ENCODE measurements around the gene STX3. TPM values are rescaled to one million over a fixed set of nuclear protein-coding genes. Genes with fewer than 3 reads are reported as not detected.
"Not testable (repeated sequence)": the region's sequence is repeated elsewhere in the genome, so short reads cannot be mapped to it uniquely, and the experiment has no call there.

Gene STX3
- polyA plus RNA-seq, 4 donors, result 34.9 to 91.8 (median 60.8) TPM

GRCh38 chr11:59813364-59813763 lies 58.2 kb downstream of the STX3 start:
- DNase-seq (no peak), FAIRE-seq (no peak)
- Histone ChIP-seq H3K4me1 (ENCODE audit: control insufficient read depth in 3 of 3, insufficient read depth in 2 of 3, low read depth in 1 of 3, low read length in 2 of 3) (peaks cover 0 to 7% (median 0%) of the 10 kb centered on the region in 3 donors), H3K36me3 (ENCODE audit: control insufficient read depth in 3 of 3, insufficient read depth in 2 of 3, low read depth in 1 of 3, low read length in 3 of 3) (no peaks in the 10 kb centered on the region), H3K4me3 (ENCODE audit: low read depth in 1 of 3, low read length in 3 of 3) (no peak overlapping the region), H3K9me3 (ENCODE audit: control insufficient read depth in 2 of 2, insufficient read depth in 1 of 2, low read depth in 1 of 2, low read length in 1 of 2) (no peaks in the 10 kb centered on the region), H3K27ac (ENCODE audit: low read depth in 1 of 3, low read length in 2 of 3) (no peak overlapping the region), H3K27me3 (ENCODE audit: control insufficient read depth in 3 of 3, insufficient read depth in 3 of 3, low read length in 3 of 3) (no peaks in the 10 kb centered on the region)
- 88 to 96% (median 95%) methylated on average over 1 of the region's 1 CpG for WGBS, 3 donors

DNA sequence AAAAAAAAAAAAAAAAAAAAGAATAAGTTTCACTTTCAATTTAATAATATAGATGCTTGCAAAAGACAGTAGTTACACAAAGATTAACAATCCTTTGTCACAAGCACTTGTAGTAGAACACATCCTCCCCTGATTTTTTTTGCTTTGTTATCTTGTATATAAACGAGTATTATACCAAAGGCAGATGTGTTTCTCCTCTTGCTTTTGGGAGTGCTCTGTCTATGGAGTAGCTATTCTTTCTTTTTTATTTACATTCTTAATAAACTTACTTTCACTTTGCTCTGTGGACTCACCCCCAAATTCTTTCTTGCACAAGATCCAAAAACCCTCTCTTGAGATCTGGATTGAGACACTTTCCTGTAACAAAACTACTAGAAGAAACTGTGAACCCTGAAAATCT lies 58.8 kb downstream of the STX3 start:
- DNase-seq, result no peak
- no peaks in the 10 kb centered on the region for H3K9me3 ChIP-seq (ENCODE audit: control insufficient read depth in 2 of 2, insufficient read depth in 1 of 2, low read depth in 1 of 2, low read length in 1 of 2)
- WGBS, 3 donors, result 26 to 28% (median 26%) methylated on average over 1 of the region's 1 CpG
- H3K4me3 ChIP-seq (ENCODE audit: low read depth in 1 of 3, low read length in 3 of 3), result no peak overlapping the region
- H3K27me3 ChIP-seq (ENCODE audit: control insufficient read depth in 3 of 3, insufficient read depth in 3 of 3, low read length in 3 of 3), result no peaks in the 10 kb centered on the region
- no peak for FAIRE-seq
- no peak overlapping the region for H3K27ac ChIP-seq (ENCODE audit: low read depth in 1 of 3, low read length in 2 of 3)
- peaks cover 0 to 7% (median 0%) of the 10 kb centered on the region in 3 donors for H3K4me1 ChIP-seq (ENCODE audit: control insufficient read depth in 3 of 3, insufficient read depth in 2 of 3, low read depth in 1 of 3, low read length in 2 of 3)
- no peaks in the 10 kb centered on the region for H3K36me3 ChIP-seq (ENCODE audit: control insufficient read depth in 3 of 3, insufficient read depth in 2 of 3, low read depth in 1 of 3, low read length in 3 of 3)

DNA sequence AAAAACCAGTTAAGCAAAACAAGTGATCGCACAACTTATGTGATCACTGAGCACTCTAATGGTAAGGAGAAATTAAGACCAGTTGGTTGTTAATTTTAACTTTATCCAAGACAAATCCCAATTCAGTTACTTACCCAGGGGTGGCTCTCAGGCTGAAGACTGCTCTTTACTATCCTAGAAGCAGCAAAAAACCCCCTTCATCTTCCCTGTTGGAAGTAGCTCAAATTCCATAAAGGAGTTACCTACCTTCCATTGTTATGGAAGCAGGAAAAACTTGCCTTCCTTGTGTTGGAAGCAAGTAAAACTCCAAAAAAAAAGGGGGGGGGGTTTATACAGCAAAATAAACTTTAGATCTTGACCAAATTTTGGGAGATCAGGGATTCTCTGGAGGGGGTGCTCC lies 60.6 kb downstream of the STX3 start:
- H3K9me3 ChIP-seq (ENCODE audit: control insufficient read depth in 2 of 2, insufficient read depth in 1 of 2, low read depth in 1 of 2, low read length in 1 of 2), result no peaks in the 10 kb centered on the region
- no peak for FAIRE-seq
- 81 to 92% (median 84%) methylated on average over 1 of the region's 1 CpG for WGBS, 3 donors

DNA sequence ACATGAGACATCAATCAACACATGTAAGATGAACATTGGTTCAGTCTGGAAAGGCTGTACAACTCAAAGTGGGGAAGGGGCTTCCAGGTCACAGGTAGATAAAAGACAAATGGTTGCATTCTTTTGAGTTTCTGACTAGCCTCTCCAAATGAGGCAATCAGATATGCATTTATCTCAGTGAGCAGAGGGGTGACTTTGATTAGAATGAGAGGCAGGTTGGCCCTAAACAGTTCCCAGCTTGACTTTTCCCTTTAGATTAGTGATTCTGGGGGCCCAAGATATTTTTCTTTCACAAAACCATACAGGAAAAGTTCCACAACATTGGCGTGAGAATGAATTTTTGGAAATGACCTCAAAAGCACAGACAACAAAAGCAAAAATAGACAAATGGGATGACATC lies 61.3 kb downstream of the STX3 start:
- whole genome bisulfite sequencing, 3 donors, result 76 to 97% (median 84%) methylated on average over 1 of the region's 1 CpG

More for the DNA sequence above, 60.6 kb downstream of the STX3 start:
- H3K36me3 ChIP-seq (ENCODE audit: control insufficient read depth in 3 of 3, insufficient read depth in 2 of 3, low read depth in 1 of 3, low read length in 3 of 3), result no peaks in the 10 kb centered on the region
- peaks cover 0 to 3% (median 0%) of the 10 kb centered on the region in 3 donors for H3K4me1 ChIP-seq (ENCODE audit: control insufficient read depth in 3 of 3, insufficient read depth in 2 of 3, low read depth in 1 of 3, low read length in 2 of 3)
- H3K27ac ChIP-seq (ENCODE audit: low read depth in 1 of 3, low read length in 2 of 3), result no peak overlapping the region
- DNase-seq, result no peak
- no peaks in the 10 kb centered on the region for H3K27me3 ChIP-seq (ENCODE audit: control insufficient read depth in 3 of 3, insufficient read depth in 3 of 3, low read length in 3 of 3)
- H3K4me3 ChIP-seq (ENCODE audit: low read depth in 1 of 3, low read length in 3 of 3), result no peak overlapping the region

GRCh38 chr11:59818572-59818971 lies 63.4 kb downstream of the STX3 start:
- Histone ChIP-seq H3K27ac (ENCODE audit: low read depth in 1 of 3, low read length in 2 of 3) (no peak overlapping the region), H3K4me3 (ENCODE audit: low read depth in 1 of 3, low read length in 3 of 3) (no peak overlapping the region), H3K36me3 (ENCODE audit: control insufficient read depth in 3 of 3, insufficient read depth in 2 of 3, low read depth in 1 of 3, low read length in 3 of 3) (no peaks in the 10 kb centered on the region), H3K27me3 (ENCODE audit: control insufficient read depth in 3 of 3, insufficient read depth in 3 of 3, low read length in 3 of 3) (no peaks in the 10 kb centered on the region), H3K4me1 (ENCODE audit: control insufficient read depth in 3 of 3, insufficient read depth in 2 of 3, low read depth in 1 of 3, low read length in 2 of 3) (no peaks in the 10 kb centered on the region), H3K9me3 (ENCODE audit: control insufficient read depth in 2 of 2, insufficient read depth in 1 of 2, low read depth in 1 of 2, low read length in 1 of 2) (no peaks in the 10 kb centered on the region)
- DNase-seq (no peak), FAIRE-seq (no peak)
- WGBS, 3 donors, result 66 to 86% (median 73%) methylated on average over 4 of the region's 4 CpGs

More for the DNA sequence above, 61.3 kb downstream of the STX3 start:
- not testable (repeated sequence) for FAIRE-seq; H3K4me1 ChIP-seq (ENCODE audit: control insufficient read depth in 3 of 3, insufficient read depth in 2 of 3, low read depth in 1 of 3, low read length in 2 of 3); H3K4me3 ChIP-seq (ENCODE audit: low read depth in 1 of 3, low read length in 3 of 3); DNase-seq; H3K27ac ChIP-seq (ENCODE audit: low read depth in 1 of 3, low read length in 2 of 3); H3K27me3 ChIP-seq (ENCODE audit: control insufficient read depth in 3 of 3, insufficient read depth in 3 of 3, low read length in 3 of 3); H3K36me3 ChIP-seq (ENCODE audit: control insufficient read depth in 3 of 3, insufficient read depth in 2 of 3, low read depth in 1 of 3, low read length in 3 of 3); H3K9me3 ChIP-seq (ENCODE audit: control insufficient read depth in 2 of 2, insufficient read depth in 1 of 2, low read depth in 1 of 2, low read length in 1 of 2)

DNA sequence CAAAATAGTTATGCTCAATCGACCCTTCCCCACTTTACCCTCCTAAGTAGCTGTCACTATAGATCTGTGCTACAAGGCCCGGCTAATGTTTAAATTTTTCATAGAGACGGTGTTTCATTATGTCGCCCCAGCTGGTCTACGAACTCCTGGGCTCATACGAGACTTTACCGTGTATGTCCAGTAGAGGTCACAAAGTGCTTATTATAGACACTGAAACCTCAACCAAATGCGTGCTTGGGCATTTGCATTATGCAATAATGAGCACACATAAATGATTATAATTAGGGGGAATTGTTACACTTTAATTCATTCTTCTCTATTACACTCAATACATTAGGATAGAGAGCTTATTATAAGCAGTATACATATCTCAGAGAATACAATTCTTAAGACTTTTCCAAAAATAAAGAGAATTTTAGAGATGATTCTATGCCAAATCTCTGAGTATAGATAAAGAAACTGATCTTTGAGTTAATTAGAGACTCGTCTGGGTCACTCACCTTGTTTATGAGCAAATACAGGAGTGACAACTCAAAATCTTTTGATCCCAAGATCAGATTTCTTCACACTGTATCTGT lies 67.9 kb downstream of the STX3 start:
- FAIRE-seq (no peak), DNase-seq (peak; percentile 73 to 76)
- WGBS, 3 donors, result 6 to 8% (median 8%) methylated on average over 9 of the region's 9 CpGs
- H3K4me1 ChIP-seq (ENCODE audit: control insufficient read depth in 3 of 3, insufficient read depth in 2 of 3, low read depth in 1 of 3, low read length in 2 of 3), result no peaks in the 10 kb centered on the region
- no peaks in the 10 kb centered on the region for H3K9me3 ChIP-seq (ENCODE audit: control insufficient read depth in 2 of 2, insufficient read depth in 1 of 2, low read depth in 1 of 2, low read length in 1 of 2)
- no peaks in the 10 kb centered on the region for H3K27me3 ChIP-seq (ENCODE audit: control insufficient read depth in 3 of 3, insufficient read depth in 3 of 3, low read length in 3 of 3)
- H3K27ac ChIP-seq (ENCODE audit: low read depth in 1 of 3, low read length in 2 of 3), result no peak overlapping the region
- no peak overlapping the region for H3K4me3 ChIP-seq (ENCODE audit: low read depth in 1 of 3, low read length in 3 of 3)
- no peaks in the 10 kb centered on the region for H3K36me3 ChIP-seq (ENCODE audit: control insufficient read depth in 3 of 3, insufficient read depth in 2 of 3, low read depth in 1 of 3, low read length in 3 of 3)

- DNase-seq (no peak), FAIRE-seq (no peak)
- no peaks in the 10 kb centered on the region for H3K27me3 ChIP-seq (ENCODE audit: control insufficient read depth in 3 of 3, insufficient read depth in 3 of 3, low read length in 3 of 3)
- H3K27ac ChIP-seq (ENCODE audit: low read depth in 1 of 3, low read length in 2 of 3), result no peak overlapping the region
- H3K4me1 ChIP-seq (ENCODE audit: control insufficient read depth in 3 of 3, insufficient read depth in 2 of 3, low read depth in 1 of 3, low read length in 2 of 3), result no peaks in the 10 kb centered on the region
- H3K36me3 ChIP-seq (ENCODE audit: control insufficient read depth in 3 of 3, insufficient read depth in 2 of 3, low read depth in 1 of 3, low read length in 3 of 3), result no peaks in the 10 kb centered on the region
- H3K9me3 ChIP-seq (ENCODE audit: control insufficient read depth in 2 of 2, insufficient read depth in 1 of 2, low read depth in 1 of 2, low read length in 1 of 2), result no peaks in the 10 kb centered on the region
- H3K4me3 ChIP-seq (ENCODE audit: low read depth in 1 of 3, low read length in 3 of 3), result no peak overlapping the region
- WGBS, 3 donors, result 74 to 87% (median 75%) methylated on average over 3 of the region's 3 CpGs
Measured at GRCh38 chr11:59829358-59829757, 74.2 kb downstream of the STX3 start.

DNA sequence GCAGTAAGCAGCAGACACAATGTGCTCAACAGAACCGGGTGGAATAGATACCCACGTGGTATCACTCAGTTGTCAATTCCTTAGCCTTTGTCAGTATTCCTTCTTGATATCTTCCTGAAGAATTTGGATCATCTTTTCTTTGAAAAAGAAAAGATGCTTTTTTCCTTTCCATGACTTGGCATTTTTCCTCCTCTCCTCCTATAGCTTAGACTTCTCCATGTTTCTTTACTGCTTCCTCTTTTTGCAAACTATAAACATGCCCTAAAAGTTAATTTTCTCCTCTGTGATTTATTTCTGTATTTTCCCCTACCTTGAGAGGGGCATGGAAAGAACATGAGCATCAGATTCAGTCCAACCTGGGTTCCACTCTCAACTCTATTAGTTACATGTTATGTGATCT lies 78.4 kb downstream of the STX3 start:
- no peaks in the 10 kb centered on the region for H3K36me3 ChIP-seq (ENCODE audit: control insufficient read depth in 3 of 3, insufficient read depth in 2 of 3, low read depth in 1 of 3, low read length in 3 of 3)
- FAIRE-seq (no peak), DNase-seq (no peak)
- H3K4me3 ChIP-seq (ENCODE audit: low read depth in 1 of 3, low read length in 3 of 3), result no peak overlapping the region
- H3K27me3 ChIP-seq (ENCODE audit: control insufficient read depth in 3 of 3, insufficient read depth in 3 of 3, low read length in 3 of 3), result no peaks in the 10 kb centered on the region
- no peaks in the 10 kb centered on the region for H3K4me1 ChIP-seq (ENCODE audit: control insufficient read depth in 3 of 3, insufficient read depth in 2 of 3, low read depth in 1 of 3, low read length in 2 of 3)
- 87 to 95% (median 88%) methylated on average over 2 of the region's 2 CpGs for WGBS, 3 donors
- H3K9me3 ChIP-seq (ENCODE audit: control insufficient read depth in 2 of 2, insufficient read depth in 1 of 2, low read depth in 1 of 2, low read length in 1 of 2), result no peaks in the 10 kb centered on the region
- H3K27ac ChIP-seq (ENCODE audit: low read depth in 1 of 3, low read length in 2 of 3), result no peak overlapping the region

GRCh38 chr11:59839615-59840014 lies 84.4 kb downstream of the STX3 start:
- no peaks in the 10 kb centered on the region for H3K4me1 ChIP-seq (ENCODE audit: control insufficient read depth in 3 of 3, insufficient read depth in 2 of 3, low read depth in 1 of 3, low read length in 2 of 3)
- H3K4me3 ChIP-seq (ENCODE audit: low read depth in 1 of 3, low read length in 3 of 3), result no peak overlapping the region
- no peaks in the 10 kb centered on the region for H3K9me3 ChIP-seq (ENCODE audit: control insufficient read depth in 2 of 2, insufficient read depth in 1 of 2, low read depth in 1 of 2, low read length in 1 of 2)
- no peak for FAIRE-seq
- H3K27me3 ChIP-seq (ENCODE audit: control insufficient read depth in 3 of 3, insufficient read depth in 3 of 3, low read length in 3 of 3), result no peaks in the 10 kb centered on the region
- no peak for DNase-seq
- H3K36me3 ChIP-seq (ENCODE audit: control insufficient read depth in 3 of 3, insufficient read depth in 2 of 3, low read depth in 1 of 3, low read length in 3 of 3), result no peaks in the 10 kb centered on the region
- H3K27ac ChIP-seq (ENCODE audit: low read depth in 1 of 3, low read length in 2 of 3), result no peak overlapping the region

All from small intestine (tissue), 7 donors.